Astrocyte of the spinal cord (primary cell): ENCODE results near the gene TMEM86B.

ENCODE experiments used
- DNase-seq: peaks from one replicate; pipeline ENCODE4 v3.0.0; 2011; ENCODE audit warnings: low read depth, low spot score
- H3K4me3 ChIP-seq: 2 replicates; pipeline ENCODE4 v1.5.1; 2011; ENCODE audit warnings: low read depth, mild to moderate bottlenecking, low read length, moderate library complexity
- CTCF ChIP-seq: IDR thresholded peaks from 2 replicates; pipeline ENCODE4 v1.5.1; 2012; ENCODE audit warnings: low read depth, mild to moderate bottlenecking, low read length, inconsistent platforms
- in situ Hi-C: cut with HindIII; loops from 2 replicates; pipeline ENCODE4 v1.10.0; 2017; ENCODE audit warnings: low sequenced_read_pairs

The TMEM86B gene

GRCh38 chr19:55228403-55229031 is at the start of gene TMEM86B:
TMEM86B (minus strand) TSS chr19:55228763; CDS start chr19:55228741, 22 bp downstream.
- no peak for TF ChIP-seq CTCF
- in situ Hi-C loops: no loop called here
- DNase-seq: no peak
- no peak within 1 kb of the TSS for H3K4me3 ChIP-seq

GRCh38 chr19:55277494-55277893 is 48.9 kb upstream of the TMEM86B start:
- no peak for TF ChIP-seq CTCF
- in situ Hi-C loops: no loop called here
- DNase-seq: no peak
- H3K4me3 ChIP-seq: no peak overlapping the region

- no peak for DNase-seq
- H3K4me3 ChIP-seq: no peak overlapping the region
- in situ Hi-C loops: no loop called here
- TF ChIP-seq CTCF: no peak
Observed at GRCh38 chr19:55276720-55277430, 48.3 kb upstream of the TMEM86B start.

GRCh38 chr19:55275851-55276719 is 47.5 kb upstream of the TMEM86B start:
- no peak for DNase-seq
- no peak for TF ChIP-seq CTCF
- in situ Hi-C loops: no loop called here
- H3K4me3 ChIP-seq: no peak overlapping the region

GRCh38 chr19:55273978-55274707 is 45.6 kb upstream of the TMEM86B start:
- H3K4me3 ChIP-seq: no peak overlapping the region
- TF ChIP-seq CTCF: no peak
- no peak for DNase-seq
- in situ Hi-C loops: no loop called here

GRCh38 chr19:55272142-55272541 is 43.6 kb upstream of the TMEM86B start:
- in situ Hi-C loops: no loop called here
- no peak for DNase-seq
- no peak for TF ChIP-seq CTCF
- no peak overlapping the region for H3K4me3 ChIP-seq
